ENCODE results near the gene OR51I2.

Gene OR51I2

DNA sequence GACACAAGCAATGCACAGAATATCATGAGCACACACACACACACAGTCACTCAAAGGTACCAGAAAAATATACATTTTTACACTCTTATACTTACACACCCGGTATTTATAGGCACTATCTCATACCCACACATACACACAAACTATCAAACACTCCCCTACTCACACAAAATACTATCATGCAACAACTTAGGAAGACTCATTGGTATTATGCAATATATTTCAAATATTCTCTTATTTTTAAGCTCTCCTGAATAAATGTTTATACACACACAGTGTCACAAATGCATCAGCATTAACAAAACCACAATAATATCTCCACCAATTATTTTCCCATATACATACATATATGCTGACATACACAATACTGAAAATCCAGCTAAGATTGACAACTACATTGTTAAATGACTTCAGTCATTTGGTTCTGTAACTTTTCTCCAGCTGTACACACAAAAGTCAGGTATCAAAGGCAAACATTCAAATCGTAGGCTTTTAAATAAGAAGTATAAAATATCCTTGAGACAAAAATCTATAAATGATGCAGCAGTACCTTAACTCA lies 5.2 kb upstream of the OR51I2 start:
- no peak overlapping the region for H3K4me3 ChIP-seq (ENCODE audit: low read length)
- TF ChIP-seq, protein P1, sequence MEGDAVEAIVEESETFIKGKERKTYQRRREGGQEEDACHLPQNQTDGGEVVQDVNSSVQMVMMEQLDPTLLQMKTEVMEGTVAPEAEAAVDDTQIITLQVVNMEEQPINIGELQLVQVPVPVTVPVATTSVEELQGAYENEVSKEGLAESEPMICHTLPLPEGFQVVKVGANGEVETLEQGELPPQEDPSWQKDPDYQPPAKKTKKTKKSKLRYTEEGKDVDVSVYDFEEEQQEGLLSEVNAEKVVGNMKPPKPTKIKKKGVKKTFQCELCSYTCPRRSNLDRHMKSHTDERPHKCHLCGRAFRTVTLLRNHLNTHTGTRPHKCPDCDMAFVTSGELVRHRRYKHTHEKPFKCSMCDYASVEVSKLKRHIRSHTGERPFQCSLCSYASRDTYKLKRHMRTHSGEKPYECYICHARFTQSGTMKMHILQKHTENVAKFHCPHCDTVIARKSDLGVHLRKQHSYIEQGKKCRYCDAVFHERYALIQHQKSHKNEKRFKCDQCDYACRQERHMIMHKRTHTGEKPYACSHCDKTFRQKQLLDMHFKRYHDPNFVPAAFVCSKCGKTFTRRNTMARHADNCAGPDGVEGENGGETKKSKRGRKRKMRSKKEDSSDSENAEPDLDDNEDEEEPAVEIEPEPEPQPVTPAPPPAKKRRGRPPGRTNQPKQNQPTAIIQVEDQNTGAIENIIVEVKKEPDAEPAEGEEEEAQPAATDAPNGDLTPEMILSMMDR (IDR thresholded peaks at IDR 0.05; ENCODE audit: insufficient read depth, low read depth, low read length, missing control alignments) = no peak
- DNase-seq (ENCODE audit: low read depth) = no peak

GRCh38 chr11:5449432-5449831 lies 309 bp downstream of the OR51I2 start:
- DNase-seq (ENCODE audit: low read depth) = no peak
- H3K4me3 ChIP-seq (ENCODE audit: low read length) = no peak overlapping the region
- TF ChIP-seq, protein P1 (IDR thresholded peaks at IDR 0.05; ENCODE audit: insufficient read depth, low read depth, low read length, missing control alignments) = no peak

- H3K4me3 ChIP-seq (ENCODE audit: low read length) = no peak overlapping the region
- no peak for DNase-seq (ENCODE audit: low read depth)
- TF ChIP-seq, protein P1 (IDR thresholded peaks at IDR 0.05; ENCODE audit: insufficient read depth, low read depth, low read length, missing control alignments) = no peak
These were observed 12.0 kb downstream of the OR51I2 start for GRCh38 chr11:5460983-5461621.

DNA sequence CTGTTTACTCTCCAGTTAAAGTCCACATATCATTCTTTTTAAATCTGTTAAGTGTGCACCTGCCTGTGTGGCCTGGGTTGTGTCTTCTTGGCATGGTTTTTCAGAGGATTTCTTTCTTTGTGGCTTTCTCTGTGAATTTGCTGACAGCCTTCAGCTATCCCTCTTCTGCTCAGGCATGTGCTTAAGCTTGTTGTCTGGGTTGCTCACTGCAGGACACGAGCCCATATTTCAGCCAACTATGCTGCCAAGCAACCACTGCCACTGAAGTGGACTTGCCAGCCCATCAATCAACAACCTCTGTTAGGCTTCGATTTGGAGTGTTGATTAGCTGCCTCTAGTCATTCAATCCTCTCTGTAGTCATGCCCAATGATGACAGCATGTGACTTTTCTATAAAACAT lies 18.4 kb downstream of the OR51I2 start:
- TF ChIP-seq, protein P1 (IDR thresholded peaks at IDR 0.05; ENCODE audit: insufficient read depth, low read depth, low read length, missing control alignments) = no peak
- no peak for DNase-seq (ENCODE audit: low read depth)
- no peak overlapping the region for H3K4me3 ChIP-seq (ENCODE audit: low read length)

GRCh38 chr11:5473921-5474320 lies 24.8 kb downstream of the OR51I2 start:
- H3K4me3 ChIP-seq (ENCODE audit: low read length) = no peak overlapping the region
- TF ChIP-seq, protein P1 (IDR thresholded peaks at IDR 0.05; ENCODE audit: insufficient read depth, low read depth, low read length, missing control alignments) = no peak
- DNase-seq (ENCODE audit: low read depth) = no peak

DNA sequence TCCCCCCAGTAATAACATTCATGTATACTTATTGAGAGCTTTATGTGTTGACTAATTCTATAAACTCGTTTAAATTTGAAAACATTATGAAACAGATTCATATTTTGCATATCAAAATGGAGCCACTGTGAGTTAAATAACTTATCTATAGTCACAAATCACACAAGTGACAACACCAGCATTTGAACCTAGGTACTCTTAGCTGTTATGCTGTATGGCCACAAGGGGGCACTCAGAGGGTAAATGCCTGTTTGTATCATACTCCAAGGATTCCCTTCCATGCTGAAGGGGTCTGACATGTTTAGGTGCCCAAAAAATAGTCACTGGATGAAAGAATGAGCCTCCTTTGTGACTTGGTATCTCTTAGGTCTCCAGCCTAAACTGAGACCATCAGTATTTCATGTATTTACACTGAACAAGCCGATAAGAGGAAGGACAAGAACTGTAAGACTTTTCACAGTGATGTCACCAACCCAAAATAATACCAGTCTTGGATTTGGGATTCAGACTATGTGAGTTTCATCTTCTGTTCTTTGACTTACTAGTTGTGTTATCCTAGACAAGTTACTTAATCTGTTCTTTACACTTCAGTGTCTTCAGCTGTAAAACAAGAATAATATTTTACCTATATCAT lies 27.2 kb downstream of the OR51I2 start:
- TF ChIP-seq, protein P1 (IDR thresholded peaks at IDR 0.05; ENCODE audit: insufficient read depth, low read depth, low read length, missing control alignments) = peak; percentile 85
- DNase-seq (ENCODE audit: low read depth) = peak; percentile 64

More for the DNA sequence above, 27.2 kb downstream of the OR51I2 start:
- H3K4me3 ChIP-seq (ENCODE audit: low read length) = no peak overlapping the region

Measured in epithelial cell of esophagus (primary cell).